Tibial artery (tissue), 4 donors: Measurements from ENCODE around the gene ARHGAP25.

Experiments
- DNase-seq, 2 donors: peaks; one replicate each; pipeline ENCODE4 v3.0.0-alpha.2; 2019
- H3K27ac ChIP-seq, 2 donors: fragments of 200-600 bp; sonication (generic) in 1 of 2; 1 replicate in 1 of 2; 2 replicates in 1 of 2; pipeline ENCODE4 v1.5.1; 2018 to 2019; ENCODE audit warnings: mild to moderate bottlenecking in 1 of 2
- H3K27me3 ChIP-seq, 2 donors: fragments of 200-600 bp; sonication (generic) in 1 of 2; one replicate each; pipeline versions ENCODE4 v1.5.1 to v1.6.0; 2016 to 2019
- H3K36me3 ChIP-seq, 3 donors: fragments of 200-600 bp; sonication (generic) in 2 of 3; one replicate each; pipeline ENCODE4 v1.5.1; 2016 to 2019; ENCODE audit warnings: mild to moderate bottlenecking in 2 of 3
- H3K4me1 ChIP-seq, 4 donors: fragments of 200-600 bp; sonication (generic) in 2 of 4; 1 replicate in 3 of 4; 2 replicates in 1 of 4; pipeline ENCODE4 v1.5.1; 2016 to 2019
- H3K4me3 ChIP-seq, 2 donors: fragments of 200-600 bp; sonication (generic) in 1 of 2; 1 replicate in 1 of 2; 2 replicates in 1 of 2; pipeline ENCODE4 v1.5.1; 2018 to 2019; ENCODE audit warnings: mild to moderate bottlenecking in 2 of 2
- H3K9me3 ChIP-seq, 3 donors: fragments of 200-600 bp; sonication (generic) in 1 of 3; one replicate each; pipeline ENCODE4 v1.5.1; 2016 to 2019
- intact Hi-C: fragments of 100-400 bp; cut with DNase I; formaldehyde crosslinking; loops from one replicate; pipeline ENCODE4 v1.15.0; 2023; ENCODE audit warnings: low total_unique reads
- TF ChIP-seq, protein P1 (sequence below), 2 experiments: fragments of 200-600 bp in 1 of 2; fragments of 450-650 bp in 1 of 2; IDR thresholded peaks; one replicate each; pipeline ENCODE4 v1.5.1; 2017 to 2019; ENCODE audit warnings: antibody characterized with exemption in 2 of 2, mild to moderate bottlenecking in 1 of 2, moderate library complexity in 1 of 2

The ARHGAP25 gene

DNA sequence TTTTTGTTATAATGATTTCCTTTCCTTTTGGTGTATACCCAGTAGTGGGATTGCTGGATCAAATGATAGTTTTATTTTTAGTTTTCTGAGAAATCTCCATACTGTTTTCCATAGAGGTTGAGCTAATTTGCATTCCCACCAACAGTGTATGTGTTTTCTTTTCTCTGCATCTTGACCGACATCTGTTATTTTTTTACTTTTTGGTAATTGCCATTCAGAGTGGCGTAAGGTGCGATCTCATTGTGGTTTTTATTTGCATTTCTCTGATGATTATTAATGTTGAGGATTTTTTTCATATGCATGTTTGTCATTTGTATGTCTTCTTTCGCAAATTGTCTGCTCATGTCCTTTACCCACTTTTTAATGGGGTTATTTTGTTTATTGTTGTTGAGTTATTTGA lies 58.1 kb downstream of the ARHGAP25 start:
- no peaks in the 10 kb centered on the region for H3K36me3 ChIP-seq
- DNase-seq, result no peak
- TF ChIP-seq, protein P1, sequence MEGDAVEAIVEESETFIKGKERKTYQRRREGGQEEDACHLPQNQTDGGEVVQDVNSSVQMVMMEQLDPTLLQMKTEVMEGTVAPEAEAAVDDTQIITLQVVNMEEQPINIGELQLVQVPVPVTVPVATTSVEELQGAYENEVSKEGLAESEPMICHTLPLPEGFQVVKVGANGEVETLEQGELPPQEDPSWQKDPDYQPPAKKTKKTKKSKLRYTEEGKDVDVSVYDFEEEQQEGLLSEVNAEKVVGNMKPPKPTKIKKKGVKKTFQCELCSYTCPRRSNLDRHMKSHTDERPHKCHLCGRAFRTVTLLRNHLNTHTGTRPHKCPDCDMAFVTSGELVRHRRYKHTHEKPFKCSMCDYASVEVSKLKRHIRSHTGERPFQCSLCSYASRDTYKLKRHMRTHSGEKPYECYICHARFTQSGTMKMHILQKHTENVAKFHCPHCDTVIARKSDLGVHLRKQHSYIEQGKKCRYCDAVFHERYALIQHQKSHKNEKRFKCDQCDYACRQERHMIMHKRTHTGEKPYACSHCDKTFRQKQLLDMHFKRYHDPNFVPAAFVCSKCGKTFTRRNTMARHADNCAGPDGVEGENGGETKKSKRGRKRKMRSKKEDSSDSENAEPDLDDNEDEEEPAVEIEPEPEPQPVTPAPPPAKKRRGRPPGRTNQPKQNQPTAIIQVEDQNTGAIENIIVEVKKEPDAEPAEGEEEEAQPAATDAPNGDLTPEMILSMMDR (IDR thresholded peaks at IDR 0.05), result no peak
- H3K27me3 ChIP-seq, result no peaks in the 10 kb centered on the region
- H3K9me3 ChIP-seq, result no peaks in the 10 kb centered on the region
- H3K4me1 ChIP-seq, result no peaks in the 10 kb centered on the region
- H3K27ac ChIP-seq, result no peak overlapping the region
- intact Hi-C loops, result no loop called here
- no peak overlapping the region for H3K4me3 ChIP-seq

DNA sequence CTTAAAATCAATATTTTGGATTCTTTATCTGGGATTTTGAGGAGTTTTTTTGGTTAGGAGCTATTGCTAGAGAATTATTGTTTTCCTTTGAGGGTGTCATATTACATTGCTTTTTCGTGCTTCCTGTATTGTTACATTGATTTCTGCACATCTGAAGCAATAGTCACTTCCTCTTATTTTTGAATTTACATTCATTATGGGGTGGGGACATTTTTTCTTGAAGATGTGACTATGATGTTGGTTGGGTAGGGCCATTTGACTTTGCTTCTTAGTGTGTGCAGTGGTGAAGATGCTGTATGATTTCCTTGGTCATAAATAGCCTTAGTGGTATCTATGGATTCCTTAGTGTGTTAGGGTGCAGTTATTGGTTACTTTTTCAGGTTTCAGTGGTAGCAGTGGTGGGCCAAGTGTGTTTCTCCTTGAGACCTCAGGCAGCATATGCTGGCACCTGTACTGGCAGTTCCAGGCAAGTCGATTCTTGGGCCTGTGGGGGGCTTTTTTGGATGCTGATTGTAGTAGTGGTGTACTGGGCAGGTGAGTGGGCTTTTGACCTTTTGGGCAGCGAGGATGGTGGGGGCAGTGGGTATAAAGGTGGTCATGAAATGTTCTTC lies 61.8 kb downstream of the ARHGAP25 start:
- no peak for DNase-seq
- H3K36me3 ChIP-seq, result no peaks in the 10 kb centered on the region
- H3K9me3 ChIP-seq, result no peaks in the 10 kb centered on the region
- H3K4me3 ChIP-seq, result no peak overlapping the region
- intact Hi-C loops, result no loop called here
- no peaks in the 10 kb centered on the region for H3K27me3 ChIP-seq
- no peak overlapping the region for H3K27ac ChIP-seq
- H3K4me1 ChIP-seq, result no peaks in the 10 kb centered on the region
- TF ChIP-seq, protein P1 (IDR thresholded peaks at IDR 0.05), result no peak

DNA sequence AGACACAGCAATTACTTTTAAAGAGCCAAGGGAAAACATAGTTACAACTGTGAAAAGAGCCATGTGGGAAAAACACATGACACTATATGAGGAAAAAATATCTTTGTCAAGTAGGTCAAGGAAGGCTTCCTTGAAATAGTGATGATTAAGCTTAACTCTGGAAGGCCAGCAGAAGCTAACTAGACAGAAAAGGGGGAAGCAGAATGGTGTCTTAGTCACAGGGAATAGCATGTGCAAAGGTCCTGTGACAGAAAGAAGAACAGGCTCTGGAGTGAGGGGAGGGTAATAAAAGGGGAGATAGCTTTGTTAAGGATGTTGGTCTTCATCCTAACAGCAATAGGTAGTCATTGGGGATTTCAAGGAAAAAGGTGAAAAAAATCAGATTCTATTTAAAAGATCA lies 64.0 kb downstream of the ARHGAP25 start:
- intact Hi-C loops, result no loop called here
- DNase-seq, result no peak
- no peaks in the 10 kb centered on the region for H3K27me3 ChIP-seq
- H3K36me3 ChIP-seq, result no peaks in the 10 kb centered on the region
- TF ChIP-seq, protein P1 (IDR thresholded peaks at IDR 0.05), result no peak
- H3K9me3 ChIP-seq, result no peaks in the 10 kb centered on the region
- no peak overlapping the region for H3K27ac ChIP-seq
- H3K4me3 ChIP-seq, result no peak overlapping the region
- no peaks in the 10 kb centered on the region for H3K4me1 ChIP-seq

DNA sequence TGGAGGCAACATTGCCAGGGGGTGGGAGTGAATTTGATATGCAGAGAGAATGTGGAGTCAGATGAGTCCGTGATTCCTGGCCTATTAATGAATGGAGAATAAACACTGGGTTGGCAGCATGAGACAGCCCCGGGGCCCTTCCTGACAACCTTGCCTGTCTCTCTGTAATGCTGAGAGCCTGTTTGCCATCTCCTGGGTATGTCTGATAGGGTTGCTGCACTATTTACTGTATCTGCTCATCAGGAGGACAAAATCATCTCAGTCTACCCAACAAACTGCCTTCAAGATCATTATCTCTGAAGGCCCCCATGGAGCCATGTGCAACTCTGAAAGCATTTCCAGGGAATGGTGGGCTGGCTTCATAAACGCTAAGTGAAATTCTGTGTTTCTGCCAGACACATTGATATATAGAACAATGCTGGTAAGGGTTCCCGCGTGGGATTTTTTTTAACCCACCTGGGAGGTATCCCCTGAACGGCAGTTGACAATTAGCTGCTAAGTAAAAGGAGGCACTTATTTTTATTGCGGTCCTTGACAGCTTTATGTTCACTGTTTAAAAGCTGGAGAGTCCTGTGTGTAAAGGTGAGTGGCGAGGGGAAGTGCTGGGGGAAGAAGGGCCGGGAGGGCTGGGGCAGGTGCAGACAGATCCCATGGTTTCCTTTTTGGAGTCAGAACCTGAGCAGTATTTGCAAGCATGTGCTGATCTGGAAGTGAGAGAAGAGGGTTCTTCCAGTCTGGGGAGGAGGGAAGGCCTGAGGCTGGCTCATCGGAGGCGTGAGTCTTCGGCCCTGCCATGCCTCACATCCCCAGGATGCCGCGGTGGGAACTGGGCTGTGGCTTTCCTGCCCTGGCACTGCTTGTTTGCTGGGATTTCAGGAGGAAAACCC lies 64.8 kb downstream of the ARHGAP25 start:
- intact Hi-C loops, result no loop called here

DNA sequence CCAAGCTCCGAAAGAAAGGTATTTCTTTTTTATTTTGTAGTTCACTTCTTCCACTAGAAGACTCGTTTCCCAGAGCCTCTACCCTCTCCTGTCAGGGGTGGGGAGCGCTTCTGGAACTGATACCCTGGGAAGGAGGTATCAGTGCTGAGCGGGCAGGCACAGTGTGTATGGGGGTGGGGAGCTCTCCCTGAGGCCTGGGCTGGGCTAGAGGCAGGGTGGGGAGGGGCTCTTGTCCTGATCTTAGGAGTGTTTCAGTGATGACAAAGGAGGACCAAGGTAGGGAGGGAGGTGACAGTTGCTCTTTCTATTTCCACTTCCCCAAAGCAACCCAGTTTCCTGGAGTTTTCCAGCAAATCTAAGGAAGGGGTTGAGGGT lies 65.4 kb downstream of the ARHGAP25 start:
- TF ChIP-seq, protein P1 (IDR thresholded peaks at IDR 0.05), result no peak
- no peaks in the 10 kb centered on the region for H3K4me1 ChIP-seq
- H3K4me3 ChIP-seq, result no peak overlapping the region
- intact Hi-C loops, result no loop called here
- no peaks in the 10 kb centered on the region for H3K27me3 ChIP-seq
- H3K9me3 ChIP-seq, result no peaks in the 10 kb centered on the region
- H3K27ac ChIP-seq, result no peak overlapping the region
- H3K36me3 ChIP-seq, result no peaks in the 10 kb centered on the region
- no peak for DNase-seq

More for the DNA sequence above, 64.8 kb downstream of the ARHGAP25 start:
- Histone ChIP-seq H3K4me3 (no peak overlapping the region), H3K27ac (no peak overlapping the region), H3K9me3 (no peaks in the 10 kb centered on the region), H3K36me3 (no peaks in the 10 kb centered on the region), H3K4me1 (no peaks in the 10 kb centered on the region), H3K27me3 (no peaks in the 10 kb centered on the region)
- TF ChIP-seq, protein P1 (IDR thresholded peaks at IDR 0.05), result no peak
- no peak for DNase-seq
